ENCODE results near the gene TEDC1.
"Not testable (repeated sequence)": the region's sequence is repeated elsewhere in the genome, so short reads cannot be mapped to it uniquely, and the experiment has no call there.

Gene TEDC1

GRCh38 chr14:105537580-105538474 lies 46.8 kb downstream of the TEDC1 start:
- DNase-seq (ENCODE audit: low read depth), result no peak

GRCh38 chr14:105538481-105539049 lies 47.5 kb downstream of the TEDC1 start:
- DNase-seq (ENCODE audit: low read depth), result no peak

DNA sequence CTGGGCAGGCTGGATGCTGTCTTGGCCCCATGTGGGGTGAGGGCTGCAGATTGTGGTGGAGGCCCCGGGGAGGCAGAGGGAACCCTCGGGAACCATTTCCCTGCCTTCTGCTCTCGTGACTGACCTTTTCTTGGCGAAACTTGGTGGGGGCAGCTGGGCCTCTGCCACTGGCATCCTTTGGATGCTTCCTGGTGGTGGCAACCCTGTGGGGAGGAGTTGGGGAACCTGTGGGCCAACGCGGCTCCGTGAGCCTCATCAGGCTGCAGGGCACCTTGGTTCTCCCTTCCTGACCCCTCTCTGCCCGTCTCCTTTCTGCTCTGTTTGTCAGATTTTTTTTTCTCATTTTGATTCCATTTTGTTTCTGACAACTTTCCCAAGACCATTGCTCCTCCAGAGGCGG lies 49.8 kb downstream of the TEDC1 start:
- DNase-seq (ENCODE audit: low read depth), result no peak

DNA sequence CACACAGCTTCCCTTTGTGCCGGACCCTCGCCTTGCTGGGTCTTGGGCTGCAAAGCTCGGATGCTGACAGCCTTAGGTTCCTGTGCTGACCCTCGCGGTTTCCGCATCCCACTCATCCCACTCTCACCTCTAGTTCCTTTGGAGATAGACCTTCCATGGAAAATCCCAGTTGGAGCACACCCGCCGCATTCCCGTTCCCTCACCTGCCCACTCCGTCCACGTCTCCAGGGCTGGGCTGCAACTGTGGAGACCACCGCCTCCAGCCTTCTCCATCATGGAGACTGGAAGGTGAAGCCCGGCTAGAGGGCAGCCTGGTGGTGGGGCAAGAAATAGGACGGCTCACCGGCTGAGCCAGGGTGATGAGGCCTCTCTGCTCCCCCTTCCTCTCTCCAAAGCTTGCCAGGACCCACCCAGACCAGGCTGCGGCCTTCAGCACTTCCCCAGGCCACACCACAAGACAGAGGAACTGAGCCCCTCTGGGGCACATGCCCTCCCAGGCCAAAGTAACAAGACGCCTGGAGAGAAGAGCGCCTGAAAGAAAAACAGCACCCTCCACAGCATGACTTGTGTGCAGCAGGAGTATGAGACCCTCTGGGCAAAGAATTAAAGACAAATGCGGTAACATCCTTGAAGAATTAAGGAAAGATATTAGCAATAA lies 50.3 kb downstream of the TEDC1 start:
- no peak for DNase-seq (ENCODE audit: low read depth)

- DNase-seq (ENCODE audit: low read depth), result not testable (repeated sequence)
Observed at GRCh38 chr14:105545676-105546075, 54.6 kb downstream of the TEDC1 start.

DNA sequence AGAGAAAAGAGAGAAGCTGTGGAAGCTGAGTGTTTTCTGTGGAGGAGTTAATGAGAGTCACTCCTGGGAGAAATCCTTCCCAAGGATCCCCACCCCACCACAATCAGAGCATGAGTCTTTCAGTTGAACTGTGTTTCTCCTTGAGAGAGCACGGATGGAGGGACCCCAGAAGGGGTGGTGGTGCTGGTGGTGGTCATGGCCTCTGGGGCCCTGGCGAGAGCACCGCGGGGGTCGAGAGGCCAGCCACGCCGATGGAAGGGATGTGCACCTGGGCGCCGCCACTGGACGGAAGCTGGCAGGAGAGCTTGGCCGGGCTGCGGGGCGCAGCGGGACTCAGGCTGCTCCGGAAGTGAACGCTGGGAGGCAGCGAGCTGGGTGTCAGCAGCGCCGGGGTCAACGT lies 55.4 kb downstream of the TEDC1 start:
- DNase-seq (ENCODE audit: low read depth), result not testable (repeated sequence)

DNA sequence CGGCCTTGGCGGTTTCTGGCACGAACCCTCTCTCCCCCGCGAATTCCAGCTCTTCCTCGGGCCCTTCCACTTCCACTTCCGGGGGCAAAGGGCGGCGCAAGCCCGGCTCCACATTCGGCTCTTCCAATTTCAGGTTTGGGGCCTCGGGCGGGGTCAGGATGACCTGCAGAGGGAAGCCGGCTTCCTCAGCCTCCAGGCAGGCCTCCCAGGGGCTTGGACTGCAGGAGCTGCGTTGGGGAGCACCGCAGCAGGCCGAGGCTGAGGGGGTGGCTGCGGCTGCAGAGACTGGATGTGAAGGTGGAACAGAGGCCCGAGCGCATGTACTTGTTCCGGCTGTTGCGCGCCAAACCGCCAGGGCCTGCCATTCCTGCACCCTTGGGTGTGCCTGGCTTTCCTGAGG lies 56.0 kb downstream of the TEDC1 start:
- not testable (repeated sequence) for DNase-seq (ENCODE audit: low read depth)

DNA sequence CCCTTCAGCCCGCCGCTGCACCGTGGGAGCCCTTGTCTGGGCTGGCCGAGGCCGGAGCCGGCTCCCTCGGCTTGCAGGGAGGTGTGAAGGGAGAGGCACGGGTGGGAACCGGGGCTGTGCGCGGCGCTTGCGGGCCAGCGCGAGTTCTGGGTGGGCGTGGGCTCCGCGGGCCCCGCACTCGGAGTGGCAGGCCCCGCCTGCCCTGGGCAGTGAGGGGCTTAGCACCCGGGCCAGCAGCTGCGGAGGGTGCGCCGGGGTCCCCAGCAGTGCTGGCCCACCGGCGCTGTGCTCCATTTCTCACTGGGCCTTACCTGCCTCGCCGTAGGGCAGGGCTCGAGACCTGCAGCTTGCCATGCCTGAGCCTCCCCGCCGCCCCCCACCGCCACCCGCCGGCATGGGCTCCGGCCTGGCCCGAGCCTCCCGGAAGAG lies 56.7 kb downstream of the TEDC1 start:
- no peak for DNase-seq (ENCODE audit: low read depth)
